HCT116 (cell line): ENCODE measurements around the gene NALCN.

Experiments used
- CTCF ChIP-seq, 3 experiments: fragments of 200-600 bp in 1 of 3; sonication (generic) in 1 of 3; IDR thresholded peaks in 2 of 3; conservative IDR thresholded peaks in 1 of 3; 2 replicates each; pipeline ENCODE4 v1.5.1; 2012 to 2017; ENCODE audit warnings: low read depth in 2 of 3, low read length in 2 of 3, antibody characterized with exemption in 1 of 3, borderline replicate concordance in 1 of 3, control low read depth in 1 of 3, mild to moderate bottlenecking in 1 of 3, mixed read lengths in 1 of 3, mixed run types in 1 of 3, moderate library complexity in 1 of 3; ENCODE audit not compliant: insufficient read depth in 1 of 3
- EZH2 ChIP-seq: fragments of 200-600 bp; sonication (generic); IDR thresholded peaks from 2 replicates; pipeline ENCODE4 v1.6.1; 2017; ENCODE audit warnings: antibody characterized with exemption, mixed run types
- POLR2A ChIP-seq: IDR thresholded peaks from 2 replicates; pipeline ENCODE4 v1.7.0; 2011; ENCODE audit warnings: borderline replicate concordance; ENCODE audit not compliant: insufficient read depth, insufficient read length; ENCODE audit errors: extremely low read depth
- POLR2AphosphoS5 ChIP-seq: IDR thresholded peaks from 2 replicates; pipeline ENCODE4 v1.6.1; 2011; ENCODE audit warnings: mild to moderate bottlenecking, low read depth, low read length, moderate library complexity
- SIN3A ChIP-seq: IDR thresholded peaks from 2 replicates; pipeline ENCODE4 v1.6.1; 2012; ENCODE audit warnings: low read depth
- ZBTB33 ChIP-seq: IDR thresholded peaks from 2 replicates; pipeline ENCODE4 v1.6.1; 2011; ENCODE audit warnings: mild to moderate bottlenecking, low read length, moderate library complexity; ENCODE audit not compliant: insufficient replicate concordance; ENCODE audit errors: extremely low read depth

DNA sequence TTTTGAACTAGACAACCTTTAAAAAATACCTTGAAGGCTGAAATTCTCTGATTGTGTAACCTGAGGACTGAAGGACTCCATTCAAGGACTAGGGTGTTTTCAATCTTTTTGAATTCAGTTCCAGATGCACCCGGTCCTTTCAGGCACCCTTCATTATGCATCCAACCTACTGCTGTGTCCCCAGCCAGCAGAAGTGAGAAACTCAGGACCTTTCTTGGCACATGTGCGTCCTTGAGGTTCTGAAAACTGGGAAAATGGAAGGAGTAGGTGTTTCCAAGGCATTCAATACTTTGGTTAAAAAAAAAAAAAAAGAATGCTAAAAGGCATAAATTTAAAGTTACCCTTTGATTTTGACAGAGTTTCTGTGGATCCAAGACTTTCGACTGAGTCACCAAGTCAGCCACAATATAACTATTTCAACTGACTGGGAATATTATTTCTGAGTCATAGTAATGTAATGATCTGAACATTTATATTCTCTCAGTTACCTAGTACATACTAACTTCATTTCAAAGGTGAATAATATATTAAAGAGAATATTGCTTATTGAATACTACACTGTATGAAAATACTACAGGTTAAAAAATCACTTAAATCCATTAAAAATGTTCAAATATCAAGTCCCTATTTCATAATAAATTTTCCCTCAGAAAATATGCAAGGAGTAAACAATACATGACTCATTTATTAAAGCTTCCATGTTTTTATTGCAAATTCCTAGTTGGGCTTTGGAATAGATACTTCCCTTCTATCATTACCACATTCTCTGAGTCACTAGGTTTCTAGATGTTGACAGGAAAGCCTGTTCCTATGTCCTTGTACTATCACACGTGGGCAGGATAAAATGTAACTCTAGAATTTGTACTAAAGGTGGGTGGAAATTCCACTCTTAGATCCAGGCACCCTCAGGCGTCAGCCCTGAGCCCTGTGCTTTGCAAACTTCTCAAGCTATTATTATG lies 33.8 kb upstream of the NALCN start:
- TF ChIP-seq SIN3A (no peak), POLR2A (no peak), CTCF (IDR thresholded peaks at IDR 0.05 in 2 of 3, conservative IDR thresholded peaks at IDR 0.05 in 1 of 3; ENCODE audit: borderline replicate concordance in 1 of 3, insufficient read depth in 1 of 3, low read depth in 2 of 3, low read length in 2 of 3) (no peak), EZH2 (no peak), POLR2AphosphoS5 (no peak), ZBTB33 (no peak)
